ENCODE measurements around the gene CCDC127.
A peak's percentile ranks its signal among the peaks of the same experiment; 100 is the strongest.
"Not testable (repeated sequence)": the region's sequence is repeated elsewhere in the genome, so short reads cannot be mapped to it uniquely, and the experiment has no call there.

The CCDC127 gene

GRCh38 chr5:231661-232060 is 13.7 kb upstream of the CCDC127 start:
- DNase-seq: no peak

GRCh38 chr5:230711-231110 is 12.8 kb upstream of the CCDC127 start:
- DNase-seq: no peak

- no peak for DNase-seq
Observed at GRCh38 chr5:228886-229285, 10.9 kb upstream of the CCDC127 start.

GRCh38 chr5:227375-227774 is 9.4 kb upstream of the CCDC127 start:
- not testable (repeated sequence) for DNase-seq

GRCh38 chr5:225334-225733 is 7.4 kb upstream of the CCDC127 start:
- DNase-seq: no peak

GRCh38 chr5:223791-224190 is 5.8 kb upstream of the CCDC127 start:
- DNase-seq: no peak

- DNase-seq: not testable (repeated sequence)
Observed at GRCh38 chr5:222951-223715, 5.2 kb upstream of the CCDC127 start.

GRCh38 chr5:219991-220390 is 2.0 kb upstream of the CCDC127 start:
- no peak for DNase-seq

GRCh38 chr5:219460-219863 is 1.5 kb upstream of the CCDC127 start:
- no peak for DNase-seq

- DNase-seq: peak; percentile 22
Observed at GRCh38 chr5:218457-219291, 721 bp upstream of the CCDC127 start.

- not testable (repeated sequence) for DNase-seq
Observed at GRCh38 chr5:216076-216475, 1.9 kb downstream of the CCDC127 start.

GRCh38 chr5:215256-215655 is 2.7 kb downstream of the CCDC127 start:
- not testable (repeated sequence) for DNase-seq

- DNase-seq: no peak
Observed at GRCh38 chr5:213803-214395, 4.1 kb downstream of the CCDC127 start.

- no peak for DNase-seq
Observed at GRCh38 chr5:208449-209114, 9.4 kb downstream of the CCDC127 start.

GRCh38 chr5:207599-207998 is 10.4 kb downstream of the CCDC127 start:
- DNase-seq: no peak

GRCh38 chr5:206927-207536 is 10.9 kb downstream of the CCDC127 start:
- no peak for DNase-seq

- no peak for DNase-seq
Observed at GRCh38 chr5:206406-206805, 11.5 kb downstream of the CCDC127 start.

GRCh38 chr5:204966-205670 is 12.8 kb downstream of the CCDC127 start:
- no peak for DNase-seq

GRCh38 chr5:204462-204861 is 13.5 kb downstream of the CCDC127 start:
- no peak for DNase-seq

GRCh38 chr5:204001-204400 is 14.0 kb downstream of the CCDC127 start:
- no peak for DNase-seq

- DNase-seq: no peak
Observed at GRCh38 chr5:203246-203930, 14.6 kb downstream of the CCDC127 start.

Measured in activated gamma-delta T cell (primary cell).